ENCODE measurements around the gene NFS1.

GRCh38 chr20:35661908-35662307 is 37.2 kb downstream of the NFS1 start:
- TF ChIP-seq POLR2A (IDR thresholded peaks at IDR 0.05; ENCODE audit: low read depth, low read length) (no peak), POLR2AphosphoS5 (IDR thresholded peaks at IDR 0.05; ENCODE audit: low read depth, low read length) (no peak), TAF1 (IDR thresholded peaks at IDR 0.05; ENCODE audit: borderline replicate concordance, low read depth, low read length) (no peak)

Data from GM12892 (cell line).